ENCODE data around the gene SLC5A9. TPM values are rescaled to one million over a fixed set of nuclear protein-coding genes. Genes with fewer than 3 reads are reported as not detected.

SLC5A9 gene
- total and polyA plus RNA-seq, 2 experiments from 2014 or later: not detected

GRCh38 chr1:48228156-48228555 is 5.6 kb downstream of the SLC5A9 start:
- 0 out of 2 replicates have a peak, but pooled peaks cover 2% of the 10 kb centered on the region for H3K27me3 ChIP-seq (replicated peaks; ENCODE audit: insufficient read depth)
- H3K9me3 ChIP-seq (ENCODE audit: low read depth): no peaks in the 10 kb centered on the region
- H3K4me3 ChIP-seq: no peak overlapping the region
- no peak overlapping the region for H3K27ac ChIP-seq
- H3K36me3 ChIP-seq (ENCODE audit: low read depth): no peaks in the 10 kb centered on the region
- H4K20me1 ChIP-seq (ENCODE audit: insufficient read depth): no peaks in the 10 kb centered on the region
- no peaks in the 10 kb centered on the region for H3K9me2 ChIP-seq (ENCODE audit: insufficient read depth)
- H3F3A ChIP-seq (ENCODE audit: insufficient read depth): no peaks in the 10 kb centered on the region
- no peak overlapping the region for H3K4me2 ChIP-seq (ENCODE audit: unreplicated experiment)
- H2AFZ ChIP-seq: no peak overlapping the region
- DNase-seq: peak; percentile 15
- no peaks in the 10 kb centered on the region for H3K79me2 ChIP-seq (ENCODE audit: insufficient read depth)
- no peak for TF ChIP-seq EZH2phosphoT487 (IDR thresholded peaks at IDR 0.05; ENCODE audit: insufficient read depth, low read depth)
- TF ChIP-seq EZH2 (IDR thresholded peaks at IDR 0.05; ENCODE audit: insufficient read depth, poor library complexity, severe bottlenecking): no peak
- H3K9ac ChIP-seq: no peak overlapping the region
- 34 to 50% methylated on average over 4 to 5 of the region's 5 CpGs for WGBS, 2 experiments (ENCODE audit: low coverage in 1 of 2, low lambda C conversion rate in 2 of 2, missing lambda C conversion rate in 2 of 2)
- no peaks in the 10 kb centered on the region for H3K4me1 ChIP-seq (ENCODE audit: insufficient read depth)
- in situ Hi-C loops (cut with MboI): no loop called here

GRCh38 chr1:48229317-48229716 is 6.8 kb downstream of the SLC5A9 start:
- H2AFZ ChIP-seq: no peak overlapping the region
- no peaks in the 10 kb centered on the region for H3K9me2 ChIP-seq (ENCODE audit: insufficient read depth)
- H4K20me1 ChIP-seq (ENCODE audit: insufficient read depth): no peaks in the 10 kb centered on the region
- no peaks in the 10 kb centered on the region for H3K9me3 ChIP-seq (ENCODE audit: low read depth)
- no peak overlapping the region for H3K27ac ChIP-seq
- in situ Hi-C loops (cut with MboI): no loop called here
- H3K4me3 ChIP-seq: no peak overlapping the region
- 53 to 62% methylated on average over 6 of the region's 6 CpGs for WGBS, 2 experiments (ENCODE audit: low coverage in 1 of 2, low lambda C conversion rate in 2 of 2, missing lambda C conversion rate in 2 of 2)
- H3K36me3 ChIP-seq (ENCODE audit: low read depth): no peaks in the 10 kb centered on the region
- no peak overlapping the region for H3K4me2 ChIP-seq (ENCODE audit: unreplicated experiment)
- H3K27me3 ChIP-seq (replicated peaks; ENCODE audit: insufficient read depth): 0 out of 2 replicates have a peak, but pooled peaks cover 2% of the 10 kb centered on the region
- no peak for TF ChIP-seq EZH2phosphoT487 (IDR thresholded peaks at IDR 0.05; ENCODE audit: insufficient read depth, low read depth)
- no peak for TF ChIP-seq EZH2 (IDR thresholded peaks at IDR 0.05; ENCODE audit: insufficient read depth, poor library complexity, severe bottlenecking)
- H3K4me1 ChIP-seq (ENCODE audit: insufficient read depth): no peaks in the 10 kb centered on the region
- H3K9ac ChIP-seq: no peak overlapping the region
- DNase-seq: no peak
- no peaks in the 10 kb centered on the region for H3F3A ChIP-seq (ENCODE audit: insufficient read depth)
- H3K79me2 ChIP-seq (ENCODE audit: insufficient read depth): no peaks in the 10 kb centered on the region

DNA sequence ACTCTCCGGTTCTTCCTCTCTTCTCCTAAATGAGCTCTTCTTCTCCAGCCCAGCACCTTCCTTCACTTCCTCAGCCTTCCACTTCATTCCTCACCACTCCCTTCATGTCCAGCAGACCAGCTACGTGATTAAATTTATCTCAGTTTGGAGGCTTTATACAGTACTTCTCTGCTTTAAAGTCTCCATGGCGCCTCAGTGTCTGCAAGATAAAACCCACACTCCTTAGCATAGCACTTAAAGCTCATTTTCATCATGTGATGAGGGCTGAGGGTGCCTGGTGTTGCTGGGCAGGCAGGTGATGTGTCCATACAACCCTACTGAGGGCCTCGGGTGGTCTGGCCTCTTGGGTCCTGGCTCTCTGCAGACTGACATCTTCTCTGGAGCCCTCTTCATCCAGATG is 7.7 kb downstream of the SLC5A9 start:
- H2AFZ ChIP-seq: no peak overlapping the region
- no peak overlapping the region for H3K27ac ChIP-seq
- no peaks in the 10 kb centered on the region for H3K36me3 ChIP-seq (ENCODE audit: low read depth)
- H3K27me3 ChIP-seq (replicated peaks; ENCODE audit: insufficient read depth): 0 out of 2 replicates have a peak, but pooled peaks cover 2% of the 10 kb centered on the region
- H3F3A ChIP-seq (ENCODE audit: insufficient read depth): no peaks in the 10 kb centered on the region
- no peaks in the 10 kb centered on the region for H3K4me1 ChIP-seq (ENCODE audit: insufficient read depth)
- no peak overlapping the region for H3K9ac ChIP-seq
- H4K20me1 ChIP-seq (ENCODE audit: insufficient read depth): no peaks in the 10 kb centered on the region
- H3K4me2 ChIP-seq (ENCODE audit: unreplicated experiment): no peak overlapping the region
- H3K9me2 ChIP-seq (ENCODE audit: insufficient read depth): no peaks in the 10 kb centered on the region
- no peaks in the 10 kb centered on the region for H3K9me3 ChIP-seq (ENCODE audit: low read depth)
- no peak for TF ChIP-seq EZH2 (IDR thresholded peaks at IDR 0.05; ENCODE audit: insufficient read depth, poor library complexity, severe bottlenecking)
- no peak for TF ChIP-seq EZH2phosphoT487 (IDR thresholded peaks at IDR 0.05; ENCODE audit: insufficient read depth, low read depth)
- no peak overlapping the region for H3K4me3 ChIP-seq
- no peaks in the 10 kb centered on the region for H3K79me2 ChIP-seq (ENCODE audit: insufficient read depth)
- 32 to 38% methylated on average over 4 of the region's 4 CpGs for WGBS, 2 experiments (ENCODE audit: low coverage in 1 of 2, low lambda C conversion rate in 2 of 2, missing lambda C conversion rate in 2 of 2)
- in situ Hi-C loops (cut with MboI): no loop called here
- DNase-seq: no peak

- DNase-seq: no peak
- H3K79me2 ChIP-seq (ENCODE audit: insufficient read depth): no peaks in the 10 kb centered on the region
- H3K4me3 ChIP-seq: no peak overlapping the region
- in situ Hi-C loops (cut with MboI): no loop called here
- no peak overlapping the region for H3K27ac ChIP-seq
- H4K20me1 ChIP-seq (ENCODE audit: insufficient read depth): no peaks in the 10 kb centered on the region
- no peak overlapping the region for H2AFZ ChIP-seq
- H3K4me2 ChIP-seq (ENCODE audit: unreplicated experiment): no peak overlapping the region
- H3K4me1 ChIP-seq (ENCODE audit: insufficient read depth): no peaks in the 10 kb centered on the region
- TF ChIP-seq EZH2phosphoT487 (IDR thresholded peaks at IDR 0.05; ENCODE audit: insufficient read depth, low read depth): no peak
- TF ChIP-seq EZH2 (IDR thresholded peaks at IDR 0.05; ENCODE audit: insufficient read depth, poor library complexity, severe bottlenecking): no peak
- H3K36me3 ChIP-seq (ENCODE audit: low read depth): no peaks in the 10 kb centered on the region
- H3K27me3 ChIP-seq (replicated peaks; ENCODE audit: insufficient read depth): peaks cover 2% of the 10 kb centered on the region; the same call in 1 of the 2 replicates
- 70% methylated on average over 1 of the region's 1 CpG; no CpG with 5 or more reads in 1 of the 2 experiments for WGBS, 2 experiments (ENCODE audit: low coverage in 1 of 2, low lambda C conversion rate in 2 of 2, missing lambda C conversion rate in 2 of 2)
- H3K9me3 ChIP-seq (ENCODE audit: low read depth): no peaks in the 10 kb centered on the region
- H3K9ac ChIP-seq: no peak overlapping the region
- no peaks in the 10 kb centered on the region for H3K9me2 ChIP-seq (ENCODE audit: insufficient read depth)
- H3F3A ChIP-seq (ENCODE audit: insufficient read depth): no peaks in the 10 kb centered on the region
Observed at GRCh38 chr1:48232722-48233121, 10.2 kb downstream of the SLC5A9 start.

All from GM23248 (cell line).